Ovary (tissue), 3 donors: ENCODE data around the gene DYNC1I1.

Experiments
- EP300 ChIP-seq: sonication (generic); formaldehyde crosslinking; IDR thresholded peaks from one replicate; pipeline ENCODE4 v1.6.1; 2017; ENCODE audit warnings: antibody characterized with exemption
- POLR2A ChIP-seq: fragments of 450-650 bp; IDR thresholded peaks from one replicate; pipeline ENCODE4 v1.6.1; 2017; ENCODE audit warnings: antibody characterized with exemption, mild to moderate bottlenecking, moderate library complexity
- TF ChIP-seq, protein P1 (sequence below), 3 donors: fragments of 450-650 bp in 2 of 3; fragments of 200-600 bp in 1 of 3; IDR thresholded peaks; one replicate each; pipeline versions ENCODE4 v1.5.1 to v1.8.0; 2016 to 2022; ENCODE audit warnings: antibody characterized with exemption in 3 of 3, mild to moderate bottlenecking in 1 of 3
- donor health status: DM: no; HTN: no; CAD: no.

DNA sequence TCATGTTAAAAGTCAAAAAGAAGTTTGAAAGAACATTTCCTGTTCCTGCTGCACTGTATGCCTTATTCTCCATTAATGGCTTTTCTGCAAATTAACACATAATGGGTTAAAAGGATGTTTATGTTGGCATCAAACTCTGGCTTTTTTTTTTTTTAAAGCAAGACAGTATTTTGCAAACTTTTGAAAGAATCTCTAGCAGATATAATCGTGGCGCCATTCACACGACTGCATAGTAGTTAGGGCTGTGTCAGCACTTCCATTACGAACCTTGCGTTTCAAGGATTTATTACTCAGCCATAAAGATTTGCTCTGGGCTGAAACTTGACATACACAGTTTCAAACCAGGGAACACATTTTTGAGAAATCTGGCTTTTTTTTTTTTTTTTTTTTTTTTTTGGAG is 207.8 kb downstream of the DYNC1I1 start:
- TF ChIP-seq EP300, result no peak
- TF ChIP-seq, protein P1, sequence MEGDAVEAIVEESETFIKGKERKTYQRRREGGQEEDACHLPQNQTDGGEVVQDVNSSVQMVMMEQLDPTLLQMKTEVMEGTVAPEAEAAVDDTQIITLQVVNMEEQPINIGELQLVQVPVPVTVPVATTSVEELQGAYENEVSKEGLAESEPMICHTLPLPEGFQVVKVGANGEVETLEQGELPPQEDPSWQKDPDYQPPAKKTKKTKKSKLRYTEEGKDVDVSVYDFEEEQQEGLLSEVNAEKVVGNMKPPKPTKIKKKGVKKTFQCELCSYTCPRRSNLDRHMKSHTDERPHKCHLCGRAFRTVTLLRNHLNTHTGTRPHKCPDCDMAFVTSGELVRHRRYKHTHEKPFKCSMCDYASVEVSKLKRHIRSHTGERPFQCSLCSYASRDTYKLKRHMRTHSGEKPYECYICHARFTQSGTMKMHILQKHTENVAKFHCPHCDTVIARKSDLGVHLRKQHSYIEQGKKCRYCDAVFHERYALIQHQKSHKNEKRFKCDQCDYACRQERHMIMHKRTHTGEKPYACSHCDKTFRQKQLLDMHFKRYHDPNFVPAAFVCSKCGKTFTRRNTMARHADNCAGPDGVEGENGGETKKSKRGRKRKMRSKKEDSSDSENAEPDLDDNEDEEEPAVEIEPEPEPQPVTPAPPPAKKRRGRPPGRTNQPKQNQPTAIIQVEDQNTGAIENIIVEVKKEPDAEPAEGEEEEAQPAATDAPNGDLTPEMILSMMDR (IDR thresholded peaks at IDR 0.05), result no peak
- TF ChIP-seq POLR2A, result no peak
